Upper lobe of left lung (tissue), 6 donors: ENCODE measurements around the gene PLAC9. TPM values are rescaled to one million over a fixed set of nuclear protein-coding genes. Genes with fewer than 3 reads are reported as not detected.
"Not testable (repeated sequence)": the region's sequence is repeated elsewhere in the genome, so short reads cannot be mapped to it uniquely, and the experiment has no call there.

ENCODE experiments used
- ATAC-seq, 2 donors: fragments of 200-7000 bp; cut with Tn5 transposase; one replicate each; pipeline ENCODE4 v1.9.1; 2022; ENCODE audit warnings: mild to moderate bottlenecking in 2 of 2, moderate library complexity in 2 of 2; ENCODE audit not compliant: low FRiP score in 2 of 2
- DNase-seq, 2 donors: peaks; one replicate each; pipeline ENCODE4 v3.0.0-alpha.2; 2019 to 2020
- H3K27ac ChIP-seq, 4 donors: fragments of 200-600 bp; sonication (generic); one replicate each; pipeline ENCODE4 v1.5.1; 2016 to 2019
- H3K27me3 ChIP-seq, 4 donors: fragments of 200-600 bp; sonication (generic); one replicate each; pipeline ENCODE4 v1.5.1; 2017 to 2019
- H3K36me3 ChIP-seq, 4 donors: fragments of 200-600 bp; sonication (generic); one replicate each; pipeline ENCODE4 v1.5.1; 2016 to 2019
- H3K4me1 ChIP-seq, 4 donors: fragments of 200-600 bp; sonication (generic); one replicate each; pipeline ENCODE4 v1.5.1; 2018 to 2019
- H3K4me3 ChIP-seq, 4 donors: fragments of 200-600 bp; sonication (generic); one replicate each; pipeline ENCODE4 v1.5.1; 2017 to 2019; ENCODE audit warnings: mild to moderate bottlenecking in 2 of 4, moderate library complexity in 1 of 4
- H3K9me3 ChIP-seq, 4 donors: fragments of 200-600 bp; sonication (generic); one replicate each; pipeline ENCODE4 v1.5.1; 2018 to 2019
- EP300 ChIP-seq, 4 donors: sonication (generic); formaldehyde crosslinking; IDR thresholded peaks; one replicate each; pipeline ENCODE4 v1.5.1; 2017; ENCODE audit warnings: antibody characterized with exemption in 4 of 4, control low read depth in 2 of 4
- POLR2A ChIP-seq, 4 donors: fragments of 450-650 bp; IDR thresholded peaks; one replicate each; pipeline ENCODE4 v1.5.1; 2016 to 2017; ENCODE audit warnings: antibody characterized with exemption in 4 of 4, mild to moderate bottlenecking in 2 of 4
- POLR2AphosphoS5 ChIP-seq, 2 donors: sonication (generic); formaldehyde crosslinking; IDR thresholded peaks; one replicate each; pipeline ENCODE4 v1.5.1; 2017; ENCODE audit warnings: antibody characterized with exemption in 2 of 2
- WGBS, 2 donors: methylation state at CpG; one replicate each; pipeline ENCODE4 v1.1.5; 2017 to 2018; 5-methylcytosine and 5-hydroxymethylcytosine counted together
- total RNA-seq, 6 donors: library from RNA; depleted of rRNA in 4 of 6; stranded (reverse); fragments of >200 nt in 4 of 6; gene quantifications; one replicate each; pipeline versions ENCODE4 v1.1.0 to v1.2.1, GENCODE V29; 2016 to 2021
- TF ChIP-seq, protein P1 (sequence below), 6 experiments: fragments of 450-650 bp in 4 of 6; fragments of 200-600 bp in 2 of 6; sonication (generic) in 2 of 6; IDR thresholded peaks; one replicate each; pipeline ENCODE4 v1.5.1; 2016 to 2019; ENCODE audit warnings: antibody characterized with exemption in 6 of 6
- donor health status: DM: no; HTN: no; CAD: no; lungs with moderate emphysema.
- donor health status: DM: no; HTN: yes; CAD: no; lungs with severe emphysema.

The PLAC9 gene
- total RNA-seq, 6 donors from 2014 or later, result 7.9 to 82.9 (median 26.5) TPM; not detected in 2

DNA sequence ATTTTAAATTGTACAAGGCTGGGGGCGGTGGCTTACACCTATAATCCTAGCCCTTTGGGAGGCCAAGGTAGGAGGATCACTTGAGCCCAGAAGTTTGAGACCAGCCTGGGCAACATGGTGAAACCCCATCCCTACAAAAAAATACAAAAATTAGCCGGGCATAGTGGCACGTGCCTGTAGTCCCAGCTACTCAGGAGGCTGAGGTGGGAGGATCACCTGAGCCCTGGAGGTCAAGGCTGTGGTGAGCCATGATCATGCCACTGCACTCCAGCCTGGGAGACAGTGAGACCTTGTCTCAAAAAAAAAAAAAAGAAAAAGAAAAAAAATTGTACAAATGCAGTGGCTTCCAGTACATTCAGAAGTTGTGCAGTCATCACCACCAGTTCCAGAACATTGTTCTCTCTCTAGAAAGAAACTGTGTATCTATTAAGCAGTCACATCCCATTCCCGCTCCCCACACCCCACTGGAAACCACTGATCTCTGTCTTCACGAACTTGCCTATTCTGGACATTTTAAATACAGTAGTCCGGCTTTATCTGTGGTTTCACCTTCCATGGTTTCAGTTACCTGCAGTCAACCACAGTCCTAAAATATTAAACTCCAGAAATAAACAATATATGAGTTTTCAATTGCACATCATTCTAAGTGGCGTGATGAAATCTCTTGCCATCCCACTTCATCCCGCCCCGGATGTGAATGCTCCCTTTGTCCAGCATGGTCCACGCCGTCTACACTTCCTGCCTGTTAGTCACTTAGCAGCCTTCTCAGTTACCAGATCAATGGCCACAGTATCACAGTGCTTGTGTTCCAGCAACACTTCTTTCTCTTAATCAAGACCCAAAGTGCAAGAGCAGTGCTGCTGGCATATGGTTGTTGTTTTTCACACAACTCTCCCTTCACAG lies 13.1 kb downstream of the PLAC9 start:
- peak in 1 of 2 donors; percentile 51 for ATAC-seq
- not testable (repeated sequence) for H3K9me3 ChIP-seq, H3K27me3 ChIP-seq, H3K4me3 ChIP-seq, DNase-seq
- peak in 1 of 2 donors; percentile 12 for TF ChIP-seq POLR2AphosphoS5 (IDR thresholded peaks at IDR 0.05)
- peaks cover 0 to 11% (median 2%) of the 10 kb centered on the region in 4 donors for H3K36me3 ChIP-seq
- peaks cover 15 to 25% (median 16%) of the 10 kb centered on the region in 4 donors for H3K4me1 ChIP-seq
- 61 to 64% methylated on average over 11 of the region's 11 CpGs for WGBS, 2 donors
- H3K27ac ChIP-seq, result peak overlapping the region in 2 of 4 donors; percentile 15 to 19

DNA sequence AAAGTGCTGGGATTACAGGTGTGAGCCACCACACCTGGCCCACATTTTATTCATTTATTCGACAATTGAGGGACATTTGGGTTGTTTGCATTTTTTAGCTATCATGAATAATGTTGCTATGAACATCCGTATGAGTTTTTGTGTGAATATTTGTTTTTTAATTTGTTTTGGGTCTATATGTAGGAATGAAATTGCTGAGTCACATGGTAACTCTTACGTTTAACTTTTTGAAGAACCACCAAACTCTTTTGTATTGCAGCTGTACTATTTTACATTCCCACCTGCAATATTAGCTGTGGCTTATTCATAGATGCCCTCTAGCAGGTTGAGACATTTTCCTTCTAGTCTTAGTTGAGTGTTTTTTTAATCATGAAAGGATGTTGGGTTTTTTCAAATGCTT lies 14.4 kb downstream of the PLAC9 start:
- 78 to 83% methylated on average over 3 of the region's 3 CpGs for WGBS, 2 donors
- H3K27ac ChIP-seq, result no peak overlapping the region
- TF ChIP-seq, protein P1, sequence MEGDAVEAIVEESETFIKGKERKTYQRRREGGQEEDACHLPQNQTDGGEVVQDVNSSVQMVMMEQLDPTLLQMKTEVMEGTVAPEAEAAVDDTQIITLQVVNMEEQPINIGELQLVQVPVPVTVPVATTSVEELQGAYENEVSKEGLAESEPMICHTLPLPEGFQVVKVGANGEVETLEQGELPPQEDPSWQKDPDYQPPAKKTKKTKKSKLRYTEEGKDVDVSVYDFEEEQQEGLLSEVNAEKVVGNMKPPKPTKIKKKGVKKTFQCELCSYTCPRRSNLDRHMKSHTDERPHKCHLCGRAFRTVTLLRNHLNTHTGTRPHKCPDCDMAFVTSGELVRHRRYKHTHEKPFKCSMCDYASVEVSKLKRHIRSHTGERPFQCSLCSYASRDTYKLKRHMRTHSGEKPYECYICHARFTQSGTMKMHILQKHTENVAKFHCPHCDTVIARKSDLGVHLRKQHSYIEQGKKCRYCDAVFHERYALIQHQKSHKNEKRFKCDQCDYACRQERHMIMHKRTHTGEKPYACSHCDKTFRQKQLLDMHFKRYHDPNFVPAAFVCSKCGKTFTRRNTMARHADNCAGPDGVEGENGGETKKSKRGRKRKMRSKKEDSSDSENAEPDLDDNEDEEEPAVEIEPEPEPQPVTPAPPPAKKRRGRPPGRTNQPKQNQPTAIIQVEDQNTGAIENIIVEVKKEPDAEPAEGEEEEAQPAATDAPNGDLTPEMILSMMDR (IDR thresholded peaks at IDR 0.05), result no peak
- no peak for TF ChIP-seq EP300 (IDR thresholded peaks at IDR 0.05)
- no peak overlapping the region for H3K4me3 ChIP-seq
- no peaks in the 10 kb centered on the region for H3K27me3 ChIP-seq
- no peak for ATAC-seq
- H3K36me3 ChIP-seq, result peaks cover 0 to 14% (median 9%) of the 10 kb centered on the region in 4 donors
- no peak for DNase-seq
- H3K4me1 ChIP-seq, result peaks cover 15 to 25% (median 16%) of the 10 kb centered on the region in 4 donors
- no peaks in the 10 kb centered on the region for H3K9me3 ChIP-seq

DNA sequence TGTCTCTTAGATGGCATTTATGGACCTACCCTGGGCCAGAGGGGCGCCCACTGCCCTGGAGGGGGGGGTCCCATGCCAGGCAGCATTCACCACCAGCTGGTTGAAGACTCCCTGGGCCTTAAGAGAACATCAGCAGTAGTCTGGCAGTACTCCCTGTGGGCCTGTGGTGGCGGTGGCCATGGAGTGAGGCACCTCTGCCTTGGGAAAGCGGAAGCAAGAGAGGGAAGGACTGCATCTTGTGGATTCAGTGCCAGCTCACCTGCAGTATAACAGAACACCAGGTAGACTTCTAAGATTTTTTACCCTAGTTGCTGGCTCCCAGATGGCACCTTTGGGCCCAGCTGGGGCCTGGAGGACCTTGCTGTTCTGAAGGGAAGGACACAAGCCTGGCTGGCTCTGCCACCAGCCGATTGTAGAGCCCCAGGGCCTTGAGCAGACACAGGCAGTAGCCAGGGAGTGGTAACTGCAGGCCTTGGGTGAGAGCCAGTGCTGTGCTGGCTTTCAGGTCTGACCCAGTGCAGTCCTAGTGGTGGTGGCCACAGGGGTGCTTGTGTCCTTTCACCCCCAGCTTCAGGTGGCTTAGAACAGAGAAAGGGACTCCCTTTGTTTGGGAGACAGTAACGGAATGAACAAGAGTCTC lies 15.8 kb downstream of the PLAC9 start:
- H3K27me3 ChIP-seq, result no peaks in the 10 kb centered on the region
- ATAC-seq, result no peak
- no peak overlapping the region for H3K4me3 ChIP-seq
- DNase-seq, result no peak
- no peak overlapping the region for H3K27ac ChIP-seq
- peaks cover 15 to 25% (median 16%) of the 10 kb centered on the region in 4 donors for H3K4me1 ChIP-seq
- peaks cover 2 to 26% (median 22%) of the 10 kb centered on the region in 4 donors for H3K36me3 ChIP-seq
- H3K9me3 ChIP-seq, result no peaks in the 10 kb centered on the region
- 79 to 100% methylated on average over 1 to 5 of the region's 5 CpGs for WGBS, 2 donors
- no peak for TF ChIP-seq EP300 (IDR thresholded peaks at IDR 0.05)
- no peak for TF ChIP-seq POLR2AphosphoS5 (IDR thresholded peaks at IDR 0.05)
- no peak for TF ChIP-seq POLR2A (IDR thresholded peaks at IDR 0.05)
- TF ChIP-seq, protein P1 (IDR thresholded peaks at IDR 0.05), result no peak

DNA sequence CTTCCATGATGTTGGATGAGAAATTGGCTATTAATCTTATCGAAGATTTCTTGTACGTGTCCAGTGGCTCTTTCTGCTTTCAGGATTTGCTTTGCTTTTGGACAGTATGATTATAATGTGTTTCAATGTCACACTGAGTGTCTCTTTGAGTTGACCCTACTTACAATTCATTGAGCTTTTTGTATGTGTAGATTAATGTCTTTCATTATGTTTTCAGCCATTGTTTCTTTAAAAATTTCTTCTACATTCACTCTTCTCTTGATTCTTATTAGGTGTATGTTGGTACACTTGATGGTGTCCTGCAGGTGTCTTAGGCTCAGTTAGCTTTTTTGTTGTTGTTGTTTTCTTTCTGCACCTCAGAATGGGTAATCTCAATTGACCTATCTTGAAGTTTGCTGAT lies 16.6 kb downstream of the PLAC9 start:
- Histone ChIP-seq H3K27me3 (no peaks in the 10 kb centered on the region), H3K4me3 (no peak overlapping the region), H3K36me3 (peaks cover 2 to 35% (median 25%) of the 10 kb centered on the region in 4 donors), H3K4me1 (peaks cover 8 to 20% (median 11%) of the 10 kb centered on the region in 4 donors), H3K27ac (no peak overlapping the region), H3K9me3 (no peaks in the 10 kb centered on the region)
- no peak for TF ChIP-seq POLR2A (IDR thresholded peaks at IDR 0.05)
- TF ChIP-seq, protein P1 (IDR thresholded peaks at IDR 0.05), result no peak
- no peak for TF ChIP-seq EP300 (IDR thresholded peaks at IDR 0.05)
- no peak for TF ChIP-seq POLR2AphosphoS5 (IDR thresholded peaks at IDR 0.05)
- DNase-seq, result no peak
- ATAC-seq, result no peak
- WGBS, 2 donors, result 94 to 100% methylated on average over 2 of the region's 2 CpGs

DNA sequence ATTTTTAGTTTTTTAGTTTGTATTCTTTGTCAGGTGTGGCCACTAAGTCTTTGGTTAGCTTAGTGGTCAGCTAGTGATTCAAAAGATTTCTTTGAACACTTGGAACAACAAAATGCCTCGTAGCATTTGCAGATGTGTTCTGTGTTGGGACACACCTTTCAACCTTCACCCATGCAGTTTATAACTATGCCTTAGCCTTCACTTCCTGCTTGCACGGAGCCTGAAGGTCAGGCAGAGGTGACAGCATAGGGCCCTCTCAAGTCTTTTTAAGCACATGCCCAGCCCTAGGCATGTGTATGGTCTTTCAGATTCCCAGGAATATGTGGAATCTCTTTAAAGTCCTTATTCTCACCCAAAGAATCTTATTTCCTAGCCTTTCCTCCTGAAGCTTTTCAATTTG lies 17.6 kb downstream of the PLAC9 start:
- DNase-seq (no peak), ATAC-seq (no peak)
- H3K27ac ChIP-seq, result no peak overlapping the region
- peaks cover 0 to 9% (median 2%) of the 10 kb centered on the region in 4 donors for H3K4me1 ChIP-seq
- no peak for TF ChIP-seq EP300 (IDR thresholded peaks at IDR 0.05)
- TF ChIP-seq POLR2A (IDR thresholded peaks at IDR 0.05), result no peak
- TF ChIP-seq, protein P1 (IDR thresholded peaks at IDR 0.05), result no peak
- no peak for TF ChIP-seq POLR2AphosphoS5 (IDR thresholded peaks at IDR 0.05)
- peaks cover 2 to 45% (median 35%) of the 10 kb centered on the region in 4 donors for H3K36me3 ChIP-seq
- no peak overlapping the region for H3K4me3 ChIP-seq
- no peaks in the 10 kb centered on the region for H3K9me3 ChIP-seq
- no peaks in the 10 kb centered on the region for H3K27me3 ChIP-seq
- WGBS, 2 donors, result 63 to 87% methylated on average over 2 of the region's 2 CpGs
